GM19035 (cell line): ENCODE data around the gene CLASP1.
A peak's percentile ranks its signal among the peaks of the same experiment; 100 is the strongest.
"Not testable (repeated sequence)": the region's sequence is repeated elsewhere in the genome, so short reads cannot be mapped to it uniquely, and the experiment has no call there.

ENCODE experiments used
- ATAC-seq: cut with Tn5 transposase; IDR thresholded peaks from one replicate; pipeline ENCODE4 v1.9.1; 2021; ENCODE audit not compliant: unreplicated experiment

Gene CLASP1

GRCh38 chr2:121649149-121649595, at the start of gene CLASP1:
TSS of gene CLASP1 (minus strand) at chr2:121649462. CDS start at chr2:121605895, 43,567 bp downstream.
- ATAC-seq = peak; percentile 46

- no peak for ATAC-seq
These were observed 49.2 kb upstream of the CLASP1 start for GRCh38 chr2:121698318-121698930.

GRCh38 chr2:121697108-121697631, 47.9 kb upstream of the CLASP1 start:
- no peak for ATAC-seq

- ATAC-seq = no peak
These were observed 47.2 kb upstream of the CLASP1 start for GRCh38 chr2:121696410-121696930.

GRCh38 chr2:121695171-121695451, 45.8 kb upstream of the CLASP1 start:
- no peak for ATAC-seq

- no peak for ATAC-seq
These were observed 45.3 kb upstream of the CLASP1 start for GRCh38 chr2:121694398-121695170.

- ATAC-seq = not testable (repeated sequence)
These were observed 41.3 kb upstream of the CLASP1 start for GRCh38 chr2:121690572-121690971.

- ATAC-seq = no peak
These were observed 40.8 kb upstream of the CLASP1 start for GRCh38 chr2:121690095-121690494.

GRCh38 chr2:121689356-121689755, 40.1 kb upstream of the CLASP1 start:
- ATAC-seq = no peak

- no peak for ATAC-seq
These were observed 39.6 kb upstream of the CLASP1 start for GRCh38 chr2:121688820-121689219.

- ATAC-seq = no peak
These were observed 37.6 kb upstream of the CLASP1 start for GRCh38 chr2:121686902-121687301.

- no peak for ATAC-seq
These were observed 37.0 kb upstream of the CLASP1 start for GRCh38 chr2:121686218-121686617.

- no peak for ATAC-seq
These were observed 33.4 kb upstream of the CLASP1 start for GRCh38 chr2:121682396-121683298.

GRCh38 chr2:121677855-121678254, 28.6 kb upstream of the CLASP1 start:
- no peak for ATAC-seq

GRCh38 chr2:121671621-121672020, 22.4 kb upstream of the CLASP1 start:
- not testable (repeated sequence) for ATAC-seq

- no peak for ATAC-seq
These were observed 20.9 kb upstream of the CLASP1 start for GRCh38 chr2:121670181-121670580.

- ATAC-seq = no peak
These were observed 18.4 kb upstream of the CLASP1 start for GRCh38 chr2:121667618-121668017.

- ATAC-seq = no peak
These were observed 16.8 kb upstream of the CLASP1 start for GRCh38 chr2:121666042-121666441.

- no peak for ATAC-seq
These were observed 16.2 kb upstream of the CLASP1 start for GRCh38 chr2:121665504-121665903.

GRCh38 chr2:121664713-121665112, 15.5 kb upstream of the CLASP1 start:
- no peak for ATAC-seq

GRCh38 chr2:121664086-121664485, 14.8 kb upstream of the CLASP1 start:
- no peak for ATAC-seq
